D721Med (cell line): Measurements from ENCODE around the gene DRG2.
A peak's percentile ranks its signal among the peaks of the same experiment; 100 is the strongest.

Source experiments
- DNase-seq: peaks from one replicate; pipeline ENCODE4 v3.0.0; 2011; ENCODE audit warnings: low spot score; ENCODE audit not compliant: insufficient read length
- FAIRE-seq: peaks from 2 replicates; lab custom pipeline; 2011; peaks lifted over from hg19 to GRCh38; lab: Jason Lieb, UNC
- CTCF ChIP-seq: IDR thresholded peaks from 2 replicates; pipeline ENCODE4 v1.5.1; 2012; ENCODE audit warnings: mild to moderate bottlenecking, control low read depth; ENCODE audit not compliant: insufficient read depth; ENCODE audit errors: missing control alignments

The DRG2 gene

DNA sequence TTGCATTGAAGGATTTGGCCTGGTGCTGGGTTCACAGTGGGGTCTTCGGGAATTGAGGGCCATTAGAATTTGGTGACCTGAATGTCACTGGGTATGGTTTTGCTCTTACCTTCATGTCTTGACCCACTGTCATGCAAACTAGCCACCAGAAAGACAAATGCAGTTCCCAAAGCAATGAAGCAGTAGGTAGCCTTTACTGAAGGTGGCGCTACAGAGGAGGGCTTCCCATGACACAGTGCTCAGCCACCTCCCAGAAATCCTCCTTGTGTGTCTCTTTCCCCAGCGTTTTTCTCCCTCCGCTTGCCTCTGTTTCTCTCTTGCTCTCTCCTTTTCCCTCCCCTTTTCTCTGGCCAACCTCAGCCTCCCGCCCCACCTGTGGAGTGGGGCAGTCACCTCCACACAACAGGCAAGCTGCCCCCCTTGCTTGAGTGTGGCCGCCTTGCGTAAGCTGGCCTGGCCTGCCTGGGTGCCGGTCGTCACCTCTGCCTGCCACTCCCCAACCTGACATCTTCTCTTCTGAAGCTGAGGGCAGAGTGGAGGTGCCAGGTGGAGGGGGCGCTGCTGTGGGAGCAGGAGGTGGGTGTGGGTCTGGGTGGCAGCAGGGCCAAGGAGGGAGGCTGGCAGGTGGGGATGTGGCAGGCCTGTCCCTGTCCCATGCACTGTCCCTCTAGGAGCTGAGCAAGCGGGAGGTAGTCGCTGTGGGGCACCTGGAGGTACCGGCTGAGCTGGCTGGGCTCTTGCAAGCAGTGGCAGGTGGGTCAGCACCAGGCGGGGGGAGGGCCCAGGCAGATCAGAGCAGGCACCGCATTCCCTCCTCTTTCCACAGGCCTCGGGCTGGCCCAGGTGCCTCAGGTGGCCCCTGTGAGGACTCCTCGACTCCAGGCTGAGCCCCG is 55.5 kb downstream of the DRG2 start:
- no peak for DNase-seq
- peak; percentile 16 for TF ChIP-seq CTCF
- no peak for FAIRE-seq

- no peak for TF ChIP-seq CTCF
- FAIRE-seq, result no peak
- DNase-seq, result no peak
Observed at GRCh38 chr17:18144261-18144660, 56.5 kb downstream of the DRG2 start.

DNA sequence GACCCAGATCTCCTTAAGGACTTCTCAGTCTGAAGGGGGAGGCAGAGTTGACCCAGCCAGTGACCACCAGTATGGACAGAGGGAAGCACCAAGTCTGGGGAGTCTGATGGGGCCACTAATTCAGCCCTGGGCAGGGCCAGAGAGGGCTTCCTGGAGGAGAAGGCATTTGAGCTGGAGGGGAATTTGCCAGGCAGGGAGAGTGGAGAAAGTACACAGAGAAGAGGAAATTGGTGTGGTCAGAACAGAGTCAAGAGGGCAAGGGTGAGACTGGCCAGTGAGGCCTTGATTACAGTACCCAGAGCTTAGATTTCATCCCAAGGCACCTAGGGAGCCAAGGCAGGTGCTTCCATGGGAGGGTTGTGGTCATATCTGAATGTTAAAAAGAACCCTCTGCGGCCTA is 57.1 kb downstream of the DRG2 start:
- DNase-seq (no peak), FAIRE-seq (no peak)
- TF ChIP-seq CTCF, result no peak

- FAIRE-seq (no peak), DNase-seq (no peak)
- no peak for TF ChIP-seq CTCF
Observed at GRCh38 chr17:18145811-18146210, 58.1 kb downstream of the DRG2 start.

- no peak for DNase-seq
- no peak for TF ChIP-seq CTCF
- FAIRE-seq, result no peak
Observed at GRCh38 chr17:18146259-18146658, 58.5 kb downstream of the DRG2 start.

DNA sequence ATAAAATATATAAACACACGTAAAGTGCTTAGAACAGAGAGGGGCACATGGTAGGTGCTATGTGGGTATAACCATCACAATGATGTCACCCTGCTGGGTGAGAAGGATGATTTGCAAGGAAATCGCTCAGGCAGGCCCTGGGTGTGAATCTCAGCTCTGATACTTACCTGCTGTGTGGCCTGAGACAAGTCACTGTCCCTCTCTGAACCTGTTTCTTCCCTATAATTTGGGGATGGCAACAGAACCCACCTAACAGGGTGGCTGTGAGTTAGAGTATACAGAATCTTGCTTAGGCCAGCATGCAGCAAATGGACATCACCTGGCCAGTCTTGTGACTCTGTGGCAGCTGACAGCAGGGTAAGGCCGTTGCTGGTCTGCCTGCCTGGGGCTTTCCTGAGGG is 59.2 kb downstream of the DRG2 start:
- no peak for TF ChIP-seq CTCF
- FAIRE-seq, result no peak
- no peak for DNase-seq

- FAIRE-seq (no peak), DNase-seq (no peak)
Observed at GRCh38 chr17:18148586-18148985, 60.8 kb downstream of the DRG2 start.

More at GRCh38 chr17:18148586-18148985, 60.8 kb downstream of the DRG2 start:
- no peak for TF ChIP-seq CTCF
